Measurements from ENCODE around the gene UBE2E2. TPM values are rescaled to one million over a fixed set of nuclear protein-coding genes. Genes with fewer than 3 reads are reported as not detected.

UBE2E2 gene
- total RNA-seq, 2 donors from 2014 or later: 23.2 to 34.5 TPM

DNA sequence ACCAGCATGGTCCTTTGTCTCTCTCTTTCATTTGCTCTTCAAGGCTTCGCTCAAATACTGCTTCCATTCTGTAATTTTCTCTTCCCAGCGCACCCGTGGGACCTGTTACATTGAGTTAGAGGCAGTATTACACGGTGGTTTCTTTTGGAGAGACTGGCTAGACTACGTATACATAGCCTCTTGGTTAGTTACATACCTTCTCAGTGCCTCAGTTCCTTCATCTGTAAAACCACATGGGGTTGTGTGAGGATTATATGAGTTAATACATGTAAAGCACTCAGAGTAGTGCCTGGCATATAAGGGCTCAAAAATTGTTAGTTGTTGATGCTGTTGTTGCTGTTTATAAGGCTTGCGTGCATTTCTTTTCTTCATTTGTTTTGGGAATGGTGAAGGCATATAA lies 33.8 kb downstream of the UBE2E2 start:
- no peak overlapping the region for H3K4me3 ChIP-seq (ENCODE audit: low read length)
- H3K9me3 ChIP-seq (ENCODE audit: control insufficient read depth, low read length): no peaks in the 10 kb centered on the region
- Mint-ChIP-seq H3K27ac (no peak overlapping the region), H3K4me3 (no peak overlapping the region), H3K4me1 (no peaks in the 10 kb centered on the region), H3K36me3 (ENCODE audit: low read depth) (no peaks in the 10 kb centered on the region), H3K27me3 (ENCODE audit: insufficient read depth) (no peaks in the 10 kb centered on the region), H3K9me3 (no peaks in the 10 kb centered on the region)
- DNase-seq: no peak
- H3K36me3 ChIP-seq (ENCODE audit: control insufficient read depth, insufficient read depth, low read length): no peaks in the 10 kb centered on the region
- 94 to 100% methylated on average over 4 to 6 of the region's 6 CpGs for WGBS, 2 experiments (ENCODE audit: insufficient coverage in 1 of 2, insufficient read length in 1 of 2)
- no peaks in the 10 kb centered on the region for H3K27me3 ChIP-seq (ENCODE audit: control insufficient read depth, insufficient read depth, low read length, poor library complexity, severe bottlenecking)
- no peak overlapping the region for H3K9ac ChIP-seq (ENCODE audit: extremely low read depth, low read length, poor library complexity, severe bottlenecking)
- H3K27ac ChIP-seq (ENCODE audit: low read depth, low read length): no peak overlapping the region
- H3K4me1 ChIP-seq (ENCODE audit: control insufficient read depth, insufficient read depth, low read length): no peaks in the 10 kb centered on the region
- TF ChIP-seq, protein P1, sequence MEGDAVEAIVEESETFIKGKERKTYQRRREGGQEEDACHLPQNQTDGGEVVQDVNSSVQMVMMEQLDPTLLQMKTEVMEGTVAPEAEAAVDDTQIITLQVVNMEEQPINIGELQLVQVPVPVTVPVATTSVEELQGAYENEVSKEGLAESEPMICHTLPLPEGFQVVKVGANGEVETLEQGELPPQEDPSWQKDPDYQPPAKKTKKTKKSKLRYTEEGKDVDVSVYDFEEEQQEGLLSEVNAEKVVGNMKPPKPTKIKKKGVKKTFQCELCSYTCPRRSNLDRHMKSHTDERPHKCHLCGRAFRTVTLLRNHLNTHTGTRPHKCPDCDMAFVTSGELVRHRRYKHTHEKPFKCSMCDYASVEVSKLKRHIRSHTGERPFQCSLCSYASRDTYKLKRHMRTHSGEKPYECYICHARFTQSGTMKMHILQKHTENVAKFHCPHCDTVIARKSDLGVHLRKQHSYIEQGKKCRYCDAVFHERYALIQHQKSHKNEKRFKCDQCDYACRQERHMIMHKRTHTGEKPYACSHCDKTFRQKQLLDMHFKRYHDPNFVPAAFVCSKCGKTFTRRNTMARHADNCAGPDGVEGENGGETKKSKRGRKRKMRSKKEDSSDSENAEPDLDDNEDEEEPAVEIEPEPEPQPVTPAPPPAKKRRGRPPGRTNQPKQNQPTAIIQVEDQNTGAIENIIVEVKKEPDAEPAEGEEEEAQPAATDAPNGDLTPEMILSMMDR (conservative IDR thresholded peaks at IDR 0.05): no peak

DNA sequence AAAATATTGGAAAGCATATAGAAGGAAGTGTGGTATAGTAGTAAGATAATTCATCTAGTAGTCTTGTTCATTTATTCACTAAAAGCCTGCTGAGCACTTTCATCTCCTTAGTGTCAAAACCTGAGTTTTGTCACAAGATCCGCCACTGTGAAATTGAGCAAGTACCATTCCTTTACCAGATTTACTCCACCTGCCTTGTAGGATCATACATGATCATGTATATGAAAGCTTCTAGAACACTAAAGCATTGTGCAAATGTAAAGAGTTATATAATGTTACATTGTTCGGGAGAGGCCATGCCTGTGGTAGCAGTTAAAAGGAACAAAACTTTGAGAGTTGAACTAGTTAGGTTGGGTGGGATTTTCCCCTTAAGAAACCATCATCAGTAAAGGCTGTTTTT lies 35.0 kb downstream of the UBE2E2 start:
- H3K27ac ChIP-seq (ENCODE audit: low read depth, low read length): no peak overlapping the region
- TF ChIP-seq, protein P1 (conservative IDR thresholded peaks at IDR 0.05): no peak
- DNase-seq: no peak
- Mint-ChIP-seq H3K4me3 (no peak overlapping the region), H3K36me3 (ENCODE audit: low read depth) (no peaks in the 10 kb centered on the region), H3K9me3 (no peaks in the 10 kb centered on the region), H3K27me3 (ENCODE audit: insufficient read depth) (no peaks in the 10 kb centered on the region), H3K27ac (no peak overlapping the region), H3K4me1 (no peaks in the 10 kb centered on the region)
- no peaks in the 10 kb centered on the region for H3K36me3 ChIP-seq (ENCODE audit: control insufficient read depth, insufficient read depth, low read length)
- H3K27me3 ChIP-seq (ENCODE audit: control insufficient read depth, insufficient read depth, low read length, poor library complexity, severe bottlenecking): no peaks in the 10 kb centered on the region
- no peak overlapping the region for H3K9ac ChIP-seq (ENCODE audit: extremely low read depth, low read length, poor library complexity, severe bottlenecking)
- H3K4me3 ChIP-seq (ENCODE audit: low read length): no peak overlapping the region
- 90 to 95% methylated on average over 1 to 2 of the region's 2 CpGs for WGBS, 2 experiments (ENCODE audit: insufficient coverage in 1 of 2, insufficient read length in 1 of 2)
- H3K9me3 ChIP-seq (ENCODE audit: control insufficient read depth, low read length): no peaks in the 10 kb centered on the region
- no peaks in the 10 kb centered on the region for H3K4me1 ChIP-seq (ENCODE audit: control insufficient read depth, insufficient read depth, low read length)

DNA sequence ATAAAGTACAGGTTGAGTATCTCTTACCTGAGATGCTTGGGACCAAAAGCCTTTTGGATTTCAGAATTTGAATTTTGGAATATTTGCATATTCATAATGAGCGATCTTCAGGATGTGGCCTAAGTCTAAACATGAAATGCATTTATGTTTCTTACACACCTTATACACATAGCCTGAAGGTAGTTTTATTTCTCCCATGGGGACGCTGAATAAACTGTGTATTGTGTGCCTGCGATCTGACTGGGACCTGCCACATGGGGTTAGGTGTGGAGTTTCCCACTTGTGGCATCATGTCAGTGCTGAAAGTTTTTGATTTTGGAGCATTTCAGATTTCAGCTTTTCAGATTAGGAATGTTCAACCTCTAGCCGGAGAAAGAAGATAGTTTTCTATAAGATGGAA lies 35.5 kb downstream of the UBE2E2 start:
- Histone ChIP-seq H3K27ac (ENCODE audit: low read depth, low read length) (no peak overlapping the region), H3K27me3 (ENCODE audit: control insufficient read depth, insufficient read depth, low read length, poor library complexity, severe bottlenecking) (no peaks in the 10 kb centered on the region), H3K4me3 (ENCODE audit: low read length) (no peak overlapping the region), H3K36me3 (ENCODE audit: control insufficient read depth, insufficient read depth, low read length) (no peaks in the 10 kb centered on the region), H3K4me1 (ENCODE audit: control insufficient read depth, insufficient read depth, low read length) (no peaks in the 10 kb centered on the region), H3K9ac (ENCODE audit: extremely low read depth, low read length, poor library complexity, severe bottlenecking) (no peak overlapping the region), H3K9me3 (ENCODE audit: control insufficient read depth, low read length) (no peaks in the 10 kb centered on the region)
- Mint-ChIP-seq H3K27ac (no peak overlapping the region), H3K4me3 (no peak overlapping the region), H3K9me3 (no peaks in the 10 kb centered on the region), H3K4me1 (no peaks in the 10 kb centered on the region), H3K36me3 (ENCODE audit: low read depth) (no peaks in the 10 kb centered on the region), H3K27me3 (ENCODE audit: insufficient read depth) (no peaks in the 10 kb centered on the region)
- WGBS, 2 experiments (ENCODE audit: insufficient coverage in 1 of 2, insufficient read length in 1 of 2): 93 to 94% methylated on average over 2 to 4 of the region's 4 CpGs
- DNase-seq: no peak
- TF ChIP-seq, protein P1 (conservative IDR thresholded peaks at IDR 0.05): no peak
